Measurements from ENCODE around the gene ARL4A. TPM values are rescaled to one million over a fixed set of nuclear protein-coding genes. Genes with fewer than 3 reads are reported as not detected.

ARL4A gene
- total RNA-seq, 1 experiment from 2014 or later, result 139 TPM

GRCh38 chr7:12725575-12726316, 38.3 kb downstream of the ARL4A start:
- no peak for DNase-seq (ENCODE audit: low spot score)

DNA sequence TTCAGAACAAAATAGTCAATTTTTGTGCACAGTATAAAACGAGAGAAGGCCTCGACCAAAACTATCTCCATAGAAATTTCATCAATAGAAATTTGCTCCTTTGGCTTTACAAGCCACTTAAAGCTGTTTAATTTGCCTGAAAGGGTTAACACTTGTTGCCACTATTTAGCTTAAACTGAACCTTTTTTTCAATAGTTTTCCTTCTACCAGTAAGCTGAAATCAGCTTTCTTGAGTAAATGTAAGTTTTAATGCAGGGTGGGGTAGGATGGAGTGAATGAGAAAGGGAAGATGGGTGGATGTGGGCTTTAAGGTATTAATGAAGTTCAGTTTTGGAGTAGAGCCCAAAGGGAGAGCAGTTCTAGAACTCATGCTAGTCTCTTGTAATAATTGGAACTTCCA, 39.5 kb downstream of the ARL4A start:
- no peak for DNase-seq (ENCODE audit: low spot score)

GRCh38 chr7:12727455-12728191, 40.2 kb downstream of the ARL4A start:
- no peak for DNase-seq (ENCODE audit: low spot score)

DNA sequence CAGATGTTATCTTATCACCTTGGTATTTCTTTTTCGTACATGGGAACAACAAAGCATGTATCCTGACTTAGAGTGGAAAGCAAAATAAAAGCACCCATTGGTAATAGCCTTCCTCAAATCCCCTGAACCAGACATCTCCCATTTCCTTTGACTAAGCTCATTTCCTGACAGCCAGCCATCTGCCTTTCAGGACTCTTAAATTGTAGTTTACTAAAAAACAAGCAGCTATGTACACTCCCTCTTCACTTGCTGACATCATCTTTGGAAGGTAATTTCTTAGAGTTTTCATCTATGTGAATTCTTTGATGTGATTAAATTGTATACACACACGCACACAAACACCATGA, 40.7 kb downstream of the ARL4A start:
- DNase-seq (ENCODE audit: low spot score), result peak; percentile 44

GRCh38 chr7:12729112-12729511, 41.7 kb downstream of the ARL4A start:
- peak; percentile 81 for DNase-seq (ENCODE audit: low spot score)

GRCh38 chr7:12730523-12730922, 43.1 kb downstream of the ARL4A start:
- DNase-seq (ENCODE audit: low spot score), result no peak

- DNase-seq (ENCODE audit: low spot score), result peak; percentile 76
Measured at GRCh38 chr7:12731214-12731656, 43.8 kb downstream of the ARL4A start.

GRCh38 chr7:12731775-12732174, 44.3 kb downstream of the ARL4A start:
- DNase-seq (ENCODE audit: low spot score), result no peak

DNA sequence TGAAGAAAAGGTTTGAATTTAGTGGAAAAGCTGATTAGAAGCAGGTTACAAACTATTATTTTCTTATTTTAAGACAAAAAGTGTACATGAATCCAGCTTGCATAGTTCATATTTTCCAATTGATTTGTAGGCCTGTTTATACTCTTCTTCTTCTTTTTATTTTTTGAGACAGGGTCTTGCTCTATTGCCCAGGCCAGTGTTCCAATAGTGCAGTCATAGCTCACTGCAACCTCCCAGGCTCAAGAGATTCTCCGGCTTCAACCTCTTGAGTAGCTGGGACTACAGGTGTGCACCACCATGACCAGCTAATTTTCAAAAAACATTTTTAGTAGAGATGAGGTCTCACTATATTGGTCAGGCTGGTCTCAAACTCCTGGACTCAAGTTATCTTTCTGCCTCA, 45.0 kb downstream of the ARL4A start:
- DNase-seq (ENCODE audit: low spot score), result no peak

GRCh38 chr7:12735923-12736322, 48.5 kb downstream of the ARL4A start:
- DNase-seq (ENCODE audit: low spot score), result no peak

GRCh38 chr7:12737373-12737772, 49.9 kb downstream of the ARL4A start:
- DNase-seq (ENCODE audit: low spot score), result no peak

DNA sequence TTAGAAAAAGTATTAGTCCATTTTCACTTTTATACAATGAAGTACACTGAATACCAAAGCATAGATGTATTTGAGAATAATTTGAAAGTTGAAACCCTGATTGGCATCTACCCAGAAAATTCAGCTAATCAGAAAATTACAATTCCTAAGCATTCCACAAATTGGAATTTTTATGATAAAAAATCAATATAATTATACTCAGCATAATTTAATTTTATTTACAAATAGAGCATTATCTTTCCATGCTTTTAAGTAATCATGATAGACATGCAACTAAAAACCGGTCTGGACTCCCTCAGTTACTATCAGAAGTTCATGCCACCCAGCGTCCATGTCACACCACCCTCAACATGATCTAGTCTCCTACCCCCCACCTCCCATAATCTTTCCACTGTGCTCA, 50.4 kb downstream of the ARL4A start:
- no peak for DNase-seq (ENCODE audit: low spot score)

- no peak for DNase-seq (ENCODE audit: low spot score)
Measured at GRCh38 chr7:12738665-12739064, 51.2 kb downstream of the ARL4A start.

Other genes starting within 250 kb of the ARL4A start
- 0.35 and 0.37 TPM in 2 replicates for gene SCIN, start 116.9 kb upstream of the ARL4A start, total RNA-seq (2014; rRNA removed; shearing (Covaris generic))

Data from H4 (cell line).